Measurements from ENCODE around the gene KRTAP4-9. TPM values are rescaled to one million over a fixed set of nuclear protein-coding genes. Genes with fewer than 3 reads are reported as not detected.
A peak's percentile ranks its signal among the peaks of the same experiment; 100 is the strongest.

Gene KRTAP4-9
- total and polyA plus RNA-seq, 2 of the 13 experiments (the other 11 are each of a cell fraction or from before 2014, with no cell fraction given), result not detected

GRCh38 chr17:41071606-41072360, 33.4 kb upstream of the KRTAP4-9 start:
- TF ChIP-seq HMGXB4 (CRISPR knock-in tag; IDR thresholded peaks at IDR 0.05; ENCODE audit: borderline replicate concordance in 1 of 2, low read depth in 1 of 2) (no peak), ZNF687 (CRISPR knock-in tag; IDR thresholded peaks at IDR 0.05) (peak; percentile 21; the same call in 1 of the 2 replicates), ZNF747 (CRISPR knock-in tag; IDR thresholded peaks at IDR 0.05; ENCODE audit: borderline replicate concordance) (no peak)
- Histone ChIP-seq H3K9ac (ENCODE audit: insufficient read depth, low read depth, low read length) (no peak overlapping the region), H3K27me3 (ENCODE audit: control insufficient read depth in 1 of 2, insufficient read depth in 2 of 2, low read length in 2 of 2) (peaks cover 0 to 5% of the 10 kb centered on the region in 2 experiments; a peak in 1 of 5 replicates), H4K20me1 (ENCODE audit: insufficient read depth, low read length) (no peaks in the 10 kb centered on the region), H3K27ac (ENCODE audit: extremely low read length, insufficient read depth, low read length) (no peak overlapping the region), H3K79me2 (ENCODE audit: insufficient read depth, low read length) (no peaks in the 10 kb centered on the region), H2AFZ (ENCODE audit: low read length) (no peak overlapping the region), H3K9me3 (ENCODE audit: low read length) (no peaks in the 10 kb centered on the region), H3K4me2 (ENCODE audit: low read depth, low read length) (no peak overlapping the region), H3K4me1 (ENCODE audit: insufficient read depth, low read length) (no peaks in the 10 kb centered on the region), H3K4me3 (replicated peaks in 1 of 3; ENCODE audit: insufficient read depth in 1 of 3, low read depth in 2 of 3, low read length in 3 of 3) (no peak overlapping the region), H3K36me3 (replicated peaks in 1 of 2; ENCODE audit: control insufficient read depth in 1 of 2, insufficient read depth in 2 of 2, low read length in 2 of 2) (no peaks in the 10 kb centered on the region)
- in situ Hi-C loops (cut with HindIII; ENCODE audit: extremely low pct_ligation_motif_present, low pct_unique_long_range_greater_than_20kb), result no loop called here
- ChIA-PET CTCF (ENCODE audit: low intra/inter-chr PET ratio, low total read pairs) (no interaction called here), POLR2A (interaction anchor here (1.3 kb wide), 1 partner anchor 13 kb away, joined by 4 read pairs; no protein-coding TSS in a partner anchor)
- DNase-seq (ENCODE audit: low spot score) (no peak), ATAC-seq (no peak; the same call in 2 of the 3 replicates), FAIRE-seq (no peak)
- WGBS (ENCODE audit: low lambda C conversion rate), result 79% methylated on average over 5 of the region's 5 CpGs
- intact Hi-C loops (cut with micrococcal nuclease; ENCODE audit: unreplicated experiment), result no loop called here
- BruUV-seq (replicated peaks), result no TSS peak

Data from HepG2 (cell line).